Suppressor macrophage treated with lipopolysaccharide for 4 hours (primary cell): ENCODE data around the gene SLC6A5.

Experiments used
- DNase-seq: peaks from one replicate; pipeline ENCODE4 v3.0.0-alpha.2; 2020

The SLC6A5 gene

DNA sequence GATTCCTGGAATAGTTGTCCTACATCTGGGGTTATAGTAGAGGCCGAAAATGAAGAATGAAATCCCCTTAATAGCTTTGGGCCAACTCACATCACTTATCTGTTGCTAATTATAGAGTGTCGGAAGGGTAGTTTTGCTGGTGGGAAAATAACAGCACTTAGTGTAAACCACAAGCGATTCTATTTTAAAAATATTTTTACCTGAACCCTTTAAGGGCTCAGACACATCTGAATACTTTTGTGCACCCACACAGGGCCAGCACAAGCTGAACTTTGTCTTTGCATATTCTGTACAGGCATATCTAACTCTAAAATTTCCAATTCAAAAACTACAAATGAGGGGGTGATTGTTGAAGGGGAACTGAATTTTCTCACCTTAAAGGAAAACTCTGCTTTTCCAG lies 27.6 kb downstream of the SLC6A5 start:
- no peak for DNase-seq

DNA sequence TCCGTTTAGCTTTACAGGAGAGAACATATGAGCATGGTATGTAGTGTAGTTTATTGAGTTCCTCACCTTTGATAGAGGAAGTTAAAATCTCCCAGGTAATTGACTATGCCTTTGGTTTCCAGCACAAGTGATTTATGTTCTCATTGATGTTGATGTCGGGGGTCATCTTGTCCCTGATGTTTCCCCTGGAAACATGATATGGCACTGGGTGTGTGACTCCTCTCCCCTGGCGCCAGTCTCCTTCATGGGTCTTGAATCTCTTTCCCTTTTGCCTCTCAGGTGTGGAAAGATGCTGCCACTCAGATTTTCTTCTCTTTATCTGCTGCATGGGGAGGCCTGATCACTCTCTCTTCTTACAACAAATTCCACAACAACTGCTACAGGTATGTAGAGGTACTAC lies 28.3 kb downstream of the SLC6A5 start:
- DNase-seq: no peak

DNA sequence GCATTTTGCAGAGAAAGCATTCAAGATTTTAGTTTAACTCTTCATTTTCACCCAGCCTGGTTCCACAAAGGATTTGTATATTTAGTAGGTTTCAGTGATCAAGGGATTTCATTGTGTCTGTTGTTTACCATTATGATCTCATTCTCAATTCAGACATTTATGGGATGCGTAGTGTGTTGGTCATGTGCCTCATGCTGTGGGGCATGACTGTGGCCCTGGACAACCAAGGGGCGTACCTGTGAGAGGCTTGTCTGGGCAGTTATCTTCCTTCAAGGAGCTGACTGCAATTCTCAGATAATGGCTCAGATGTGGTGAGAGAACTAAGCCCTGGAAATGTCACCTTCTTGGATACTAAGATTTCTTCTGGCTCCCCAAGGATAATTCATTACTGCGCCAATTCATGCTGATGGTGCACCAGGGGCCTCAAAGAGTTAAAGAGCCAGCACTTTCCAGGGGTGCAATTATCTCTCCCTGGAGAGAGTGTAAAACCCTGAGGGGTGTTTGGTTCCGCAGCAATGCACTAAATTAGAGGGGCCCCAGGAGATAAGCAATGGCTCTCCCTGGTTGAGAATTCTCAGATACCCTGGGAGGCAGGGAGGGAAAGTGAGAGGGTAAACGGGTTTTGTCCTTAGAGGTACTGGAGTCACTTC lies 32.2 kb downstream of the SLC6A5 start:
- DNase-seq: no peak

DNA sequence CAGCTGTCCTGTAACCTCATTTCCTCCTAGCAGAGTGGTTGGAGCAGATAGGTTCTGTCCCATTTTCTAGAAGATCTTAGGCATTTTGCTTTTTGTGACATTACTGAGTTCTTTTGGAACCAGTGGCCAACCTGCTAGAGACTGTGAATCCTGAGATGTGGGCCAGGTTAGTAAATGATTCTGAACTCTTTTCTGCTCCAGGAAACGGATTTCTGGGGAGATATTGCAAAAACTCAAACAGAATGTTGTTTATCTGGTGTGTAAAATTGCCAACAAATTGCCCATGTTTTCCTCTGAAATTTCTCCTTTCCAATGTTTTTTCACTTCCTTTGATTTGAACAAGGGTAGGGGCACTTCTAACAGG lies 32.7 kb downstream of the SLC6A5 start:
- no peak for DNase-seq

DNA sequence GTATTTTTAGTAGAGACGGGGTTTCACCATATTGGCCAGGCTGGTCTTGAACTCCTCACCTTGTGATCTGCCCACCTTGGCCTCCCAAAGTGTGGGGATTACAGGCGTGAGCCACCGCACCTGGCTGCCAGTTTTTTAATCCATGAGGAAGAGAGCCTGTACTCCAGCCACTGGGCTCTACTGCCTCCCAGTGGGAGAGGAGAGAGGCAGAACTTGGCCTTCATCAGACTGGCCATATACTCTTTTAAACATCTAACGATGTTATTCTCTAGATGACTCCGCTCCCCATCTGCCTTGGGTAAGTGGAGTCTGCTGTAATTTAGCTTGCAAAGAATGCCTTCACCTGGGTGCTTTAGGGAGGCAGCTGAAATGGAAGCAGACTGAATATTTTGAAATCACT lies 34.6 kb downstream of the SLC6A5 start:
- DNase-seq: no peak

DNA sequence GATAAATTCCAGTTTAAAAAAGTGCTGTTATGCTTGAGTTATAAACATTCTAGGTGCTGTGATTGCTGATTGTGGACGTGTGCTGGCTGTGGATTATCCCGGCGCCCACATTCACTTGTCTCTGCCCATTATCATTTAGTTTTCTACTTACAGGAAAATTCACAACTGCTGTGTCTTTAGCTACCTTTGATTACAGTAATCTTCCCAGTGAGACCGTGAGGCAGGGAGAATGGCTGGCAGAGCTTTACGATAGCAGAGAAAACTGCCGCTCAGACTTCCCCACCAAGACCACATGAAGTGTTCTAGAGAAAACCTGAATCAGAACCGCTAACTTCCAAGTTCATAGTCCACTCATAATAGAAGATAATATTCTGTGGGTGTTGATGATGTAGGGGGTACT lies 35.4 kb downstream of the SLC6A5 start:
- no peak for DNase-seq

DNA sequence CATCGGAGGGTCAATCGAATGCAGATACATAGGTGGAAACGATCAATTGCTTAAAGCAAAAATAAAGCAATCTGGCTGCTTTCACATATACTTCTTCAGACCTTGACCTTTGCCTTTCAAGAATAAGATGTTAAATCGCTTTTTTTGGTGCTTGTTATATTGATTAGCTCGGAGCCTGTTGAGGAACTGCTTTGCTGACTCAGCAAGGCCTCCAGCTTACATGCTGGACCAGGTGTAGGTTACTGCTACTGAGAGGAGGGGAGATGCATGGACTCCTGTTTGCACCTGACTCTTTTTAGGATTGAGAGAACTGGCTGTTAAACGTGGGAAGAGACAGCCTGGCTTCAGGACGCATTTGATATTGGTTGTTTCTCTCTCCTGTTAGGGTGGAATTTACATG lies 38.7 kb downstream of the SLC6A5 start:
- no peak for DNase-seq

DNA sequence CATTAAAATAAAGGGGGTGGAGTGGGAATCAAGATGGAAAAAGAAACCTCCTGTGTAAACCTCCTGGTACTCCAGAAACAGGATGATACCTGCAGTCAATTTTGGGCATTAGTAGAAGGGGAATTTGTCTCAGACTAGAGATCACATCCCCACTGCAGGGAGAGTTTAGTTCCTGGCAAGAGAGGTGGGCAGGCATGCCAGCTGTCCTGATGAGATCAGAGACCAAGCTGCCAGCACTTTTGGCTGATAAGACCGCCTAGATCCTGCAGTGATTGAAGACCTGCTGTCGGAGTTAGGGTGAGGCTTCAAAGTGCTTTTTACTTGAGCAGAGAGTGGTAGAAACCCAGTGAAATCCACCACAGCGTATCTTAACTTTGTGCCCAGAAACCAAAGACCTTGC lies 40.3 kb downstream of the SLC6A5 start:
- DNase-seq: no peak

DNA sequence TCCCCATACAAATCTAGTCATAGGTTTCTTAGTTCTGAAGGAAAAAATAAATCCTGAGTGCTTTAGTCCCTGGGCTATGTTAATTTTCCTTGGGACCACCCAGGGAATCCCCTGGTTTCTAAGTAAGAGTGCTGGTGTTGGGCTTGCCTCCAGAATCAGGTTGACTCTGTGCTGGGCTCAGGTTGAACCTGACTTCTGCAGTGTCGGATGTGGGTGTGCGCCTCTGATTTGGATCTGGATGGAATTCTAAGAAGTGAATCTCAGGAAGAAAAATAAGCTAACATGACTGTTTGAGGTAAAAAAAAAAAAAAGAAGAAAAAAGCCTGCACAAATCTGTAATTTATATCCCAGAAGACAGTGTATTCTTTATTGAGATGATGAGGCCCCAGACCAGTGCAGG lies 41.0 kb downstream of the SLC6A5 start:
- DNase-seq: no peak

DNA sequence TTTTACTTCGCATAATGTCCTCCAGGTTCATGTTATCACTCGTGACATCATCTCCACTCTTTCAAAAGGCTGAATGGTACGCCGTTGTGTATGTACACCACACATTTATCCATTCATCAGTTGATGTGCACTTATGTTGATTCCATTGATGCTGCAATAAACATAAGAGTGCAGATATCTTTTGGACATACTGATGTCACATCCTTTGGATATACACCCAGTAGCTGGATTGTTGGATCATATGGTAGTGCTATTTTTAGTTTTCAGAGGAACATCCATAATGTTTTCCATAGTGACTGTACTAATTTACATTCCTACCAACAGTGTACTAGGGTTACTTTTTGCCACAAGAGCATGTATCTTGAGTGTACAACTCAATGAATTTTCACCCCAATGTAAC lies 45.0 kb downstream of the SLC6A5 start:
- no peak for DNase-seq

DNA sequence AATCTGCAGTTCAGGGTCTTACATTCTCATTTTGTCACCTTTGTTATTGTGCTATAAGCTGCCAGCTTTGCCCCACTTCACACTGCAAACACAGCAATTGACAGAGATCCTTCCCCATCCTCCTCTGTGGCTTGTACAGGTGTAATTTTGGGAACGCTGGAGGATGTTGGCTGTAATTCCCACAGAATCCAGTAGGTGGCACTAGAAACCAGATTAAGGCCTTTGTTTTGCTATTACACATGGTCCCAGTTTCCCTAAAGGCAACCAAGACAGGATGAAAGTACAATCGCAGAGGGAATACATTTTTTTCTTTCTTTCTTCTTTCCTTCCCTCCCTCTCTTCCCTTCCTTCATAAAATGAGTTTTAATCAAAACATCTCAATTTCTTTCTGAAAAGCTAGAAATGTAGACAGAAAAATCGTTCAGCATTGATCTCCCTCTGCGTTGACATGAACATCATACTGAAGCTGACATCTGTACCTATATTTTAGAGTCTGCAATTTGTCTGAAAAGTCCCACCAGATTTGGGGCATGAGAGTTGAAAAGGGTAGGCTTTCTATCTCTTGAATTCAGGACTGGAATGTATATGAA lies 48.7 kb downstream of the SLC6A5 start:
- DNase-seq: peak; percentile 55

DNA sequence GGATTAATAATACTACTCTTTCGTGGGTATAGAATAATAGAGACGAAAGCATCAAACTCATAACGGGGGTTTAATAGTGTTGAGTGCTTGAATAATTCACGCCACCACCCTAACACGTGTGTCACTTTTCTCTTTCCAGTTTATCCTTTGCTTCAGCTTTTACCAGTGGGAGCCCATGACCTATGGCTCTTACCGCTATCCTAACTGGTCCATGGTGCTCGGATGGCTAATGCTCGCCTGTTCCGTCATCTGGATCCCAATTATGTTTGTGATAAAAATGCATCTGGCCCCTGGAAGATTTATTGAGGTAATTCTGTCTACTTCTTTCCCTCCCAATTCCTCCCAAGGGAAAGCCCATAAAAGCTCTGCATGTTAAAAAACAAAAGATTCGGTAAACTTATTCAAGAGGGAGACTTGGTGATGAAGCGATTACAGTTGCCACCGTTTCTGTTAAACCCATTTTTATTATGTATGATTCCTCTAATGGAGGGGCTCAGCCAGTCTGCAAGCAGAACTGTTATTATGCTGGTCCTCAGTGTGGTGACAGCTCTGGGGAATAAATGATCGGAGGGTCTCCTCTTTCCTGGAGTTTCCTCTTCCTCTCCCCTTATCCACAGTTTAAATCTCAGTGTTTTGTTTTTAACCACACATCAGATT lies 52.9 kb downstream of the SLC6A5 start:
- no peak for DNase-seq

DNA sequence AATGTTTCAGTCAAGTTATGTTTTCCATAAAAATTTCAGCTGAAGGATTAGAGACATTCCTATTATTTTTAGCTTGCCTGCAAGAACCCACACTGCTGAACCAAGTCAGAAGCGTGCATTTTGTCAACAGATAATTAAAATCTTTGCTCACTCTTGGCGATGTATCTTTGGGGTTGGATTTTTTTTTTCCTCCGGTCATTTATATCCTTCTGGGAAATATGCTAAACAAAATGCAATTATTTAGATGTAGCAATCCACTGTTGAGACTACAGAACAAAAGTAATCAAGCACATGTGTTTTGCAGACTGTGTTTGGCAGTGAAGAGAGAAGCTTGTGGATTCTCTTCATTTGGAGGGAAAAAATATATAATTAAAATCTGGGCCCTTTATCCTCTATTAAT lies 54.6 kb downstream of the SLC6A5 start:
- no peak for DNase-seq

DNA sequence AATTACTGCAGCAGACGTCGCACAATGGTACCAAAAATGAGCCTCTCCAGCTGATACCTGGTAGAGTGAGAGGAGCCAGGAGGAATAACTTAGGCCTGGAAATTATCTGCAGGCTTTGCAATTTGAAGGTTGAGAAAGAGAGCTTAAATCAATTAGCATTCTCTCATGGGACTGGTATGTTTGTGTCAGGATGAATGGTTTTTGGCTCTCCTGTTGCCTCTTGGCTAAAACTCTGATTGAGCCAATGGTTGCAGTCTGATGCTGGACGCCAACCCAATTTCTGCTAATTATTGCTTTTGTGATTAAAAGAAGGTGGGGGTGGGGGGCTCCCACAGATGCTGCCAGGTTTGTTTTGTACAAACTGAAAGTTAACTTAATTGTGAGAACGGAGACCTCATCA lies 57.5 kb downstream of the SLC6A5 start:
- no peak for DNase-seq

DNA sequence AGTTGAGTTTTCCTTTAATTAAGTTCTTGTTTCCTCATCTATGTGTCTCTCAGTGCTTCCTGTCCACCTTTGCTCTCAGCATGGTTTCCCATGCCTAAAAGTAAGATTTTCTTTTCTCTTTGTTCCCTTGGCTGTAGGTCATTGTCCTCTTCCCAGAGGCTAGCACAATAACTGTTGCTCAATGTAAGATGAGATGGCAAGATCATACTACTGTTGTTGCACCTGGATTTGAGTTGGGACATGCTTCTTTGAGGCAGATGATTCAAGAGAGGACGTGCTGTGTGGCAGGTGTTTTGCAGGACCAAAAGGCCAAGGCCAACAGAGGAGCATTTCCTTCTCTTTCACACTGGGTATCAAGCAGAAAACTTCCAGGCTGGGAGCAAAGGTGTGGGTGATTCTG lies 58.7 kb downstream of the SLC6A5 start:
- DNase-seq: no peak

DNA sequence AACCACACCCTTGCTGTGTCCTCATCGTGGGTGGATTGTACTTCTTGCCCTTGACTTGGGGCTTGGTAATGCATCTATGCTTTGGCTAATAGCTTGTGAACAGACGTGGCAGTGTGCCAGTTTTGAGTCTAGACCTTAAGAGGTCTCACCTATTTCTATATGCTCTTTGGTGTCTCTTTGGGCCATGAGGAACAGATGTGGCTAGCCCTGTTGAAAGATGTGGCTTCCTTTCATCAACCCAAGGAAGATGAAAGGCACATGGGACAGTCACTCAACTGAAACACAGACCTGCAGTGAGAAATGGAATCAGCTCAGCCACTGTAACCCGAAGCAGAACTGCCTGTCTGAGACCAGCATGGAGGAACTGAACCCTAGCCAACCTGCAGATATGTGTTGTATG lies 62.0 kb downstream of the SLC6A5 start:
- DNase-seq: no peak

DNA sequence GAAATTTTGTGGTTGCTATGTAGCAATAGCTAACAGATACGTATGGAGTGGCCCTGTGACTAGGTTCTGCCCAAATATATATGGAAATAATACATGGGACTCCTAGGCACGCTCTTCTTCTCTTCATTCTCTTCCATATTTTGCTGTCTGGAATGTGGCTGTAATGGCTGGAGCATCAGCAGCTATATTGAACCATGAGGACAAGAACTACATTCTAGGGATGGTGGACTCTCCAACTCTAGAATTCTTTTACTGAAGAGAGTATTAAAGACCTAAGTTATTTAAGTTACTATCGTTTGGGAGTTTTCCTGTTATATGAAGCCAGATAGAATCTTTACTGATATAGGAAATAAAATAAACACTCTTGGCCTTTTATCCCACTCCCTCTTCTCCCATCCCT lies 62.4 kb downstream of the SLC6A5 start:
- no peak for DNase-seq

DNA sequence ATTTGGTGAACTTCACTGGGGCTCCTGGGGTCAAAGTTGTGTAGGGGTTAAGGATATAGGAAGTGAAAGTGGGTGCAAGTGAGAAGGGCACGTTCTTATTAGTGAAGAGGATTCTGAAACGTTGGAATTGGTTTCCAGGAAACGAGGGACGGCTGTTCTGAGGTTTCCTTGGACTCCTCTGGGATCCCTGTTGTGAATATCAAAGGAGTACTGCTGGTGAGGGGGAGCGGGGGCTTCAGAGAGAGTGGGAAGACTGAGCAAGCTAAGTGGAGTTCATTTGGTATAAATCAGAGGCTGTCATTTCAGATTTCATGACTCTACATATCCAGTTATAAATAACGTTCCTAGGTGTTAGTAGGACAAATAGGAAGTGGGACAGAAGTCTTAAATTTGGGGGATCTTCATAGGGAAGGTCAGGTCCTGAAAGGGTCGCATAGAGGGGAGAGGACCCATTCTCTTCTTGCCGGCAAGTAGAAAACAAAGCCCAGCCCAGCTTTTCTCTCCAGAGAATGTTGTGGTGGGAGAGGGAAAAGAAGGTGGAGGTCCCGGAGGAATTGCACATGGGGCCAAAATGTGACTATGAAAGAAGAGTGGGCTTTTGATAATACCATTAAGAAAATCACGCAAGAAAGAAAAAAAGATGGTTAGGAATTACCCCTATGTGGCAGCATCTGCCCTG lies 68.9 kb downstream of the SLC6A5 start:
- DNase-seq: no peak

DNA sequence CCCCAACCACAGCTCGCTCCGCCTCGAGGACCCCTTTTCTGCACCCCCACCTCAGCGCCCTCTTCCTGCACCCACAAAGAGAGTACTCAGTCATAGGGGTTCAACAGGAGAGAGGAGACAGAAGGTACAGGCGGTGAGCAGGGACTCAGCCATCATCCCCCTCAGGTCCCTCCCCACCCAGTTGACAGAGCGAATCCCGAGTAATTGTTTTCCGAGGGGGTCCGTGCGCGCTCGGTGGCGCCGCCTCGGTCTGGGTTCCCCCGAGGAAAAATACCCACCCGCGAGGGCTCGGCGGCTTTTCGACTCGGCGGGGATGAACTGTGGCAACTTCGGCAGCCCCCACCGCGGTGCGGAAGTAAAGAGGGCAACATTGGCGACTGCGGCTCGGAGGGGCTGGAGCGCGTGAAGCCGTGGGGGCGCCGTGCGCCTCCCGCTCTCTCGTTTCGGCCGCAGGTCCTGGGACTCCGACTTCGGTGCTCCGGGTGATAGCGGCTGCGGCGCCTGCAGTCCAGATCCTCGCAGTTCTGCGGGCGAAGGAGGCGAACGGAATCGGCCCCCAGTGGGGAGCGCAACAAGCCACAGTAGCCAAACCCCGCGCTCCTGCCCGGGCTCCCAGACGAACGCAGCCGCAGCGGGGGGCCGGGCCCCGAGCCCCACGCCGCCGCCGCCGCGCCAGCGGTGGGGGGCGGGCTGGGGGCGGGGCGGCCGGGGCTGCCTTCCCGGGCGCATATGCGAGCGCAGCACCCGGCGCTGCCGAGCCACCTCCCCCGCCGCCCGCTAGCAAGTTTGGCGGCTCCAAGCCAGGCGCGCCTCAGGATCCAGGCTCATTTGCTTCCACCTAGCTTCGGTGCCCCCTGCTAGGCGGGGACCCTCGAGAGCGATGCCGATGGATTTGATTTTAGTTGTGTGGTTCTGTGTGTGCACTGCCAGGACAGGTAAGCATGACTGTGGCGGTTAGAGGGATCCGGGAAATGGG lies 69.7 kb downstream of the SLC6A5 start, which contains the start of gene NELL1:
Gene NELL1 (plus strand): TSS at position 743 of the 976 bp plus-strand sequence.
- no peak for DNase-seq

DNA sequence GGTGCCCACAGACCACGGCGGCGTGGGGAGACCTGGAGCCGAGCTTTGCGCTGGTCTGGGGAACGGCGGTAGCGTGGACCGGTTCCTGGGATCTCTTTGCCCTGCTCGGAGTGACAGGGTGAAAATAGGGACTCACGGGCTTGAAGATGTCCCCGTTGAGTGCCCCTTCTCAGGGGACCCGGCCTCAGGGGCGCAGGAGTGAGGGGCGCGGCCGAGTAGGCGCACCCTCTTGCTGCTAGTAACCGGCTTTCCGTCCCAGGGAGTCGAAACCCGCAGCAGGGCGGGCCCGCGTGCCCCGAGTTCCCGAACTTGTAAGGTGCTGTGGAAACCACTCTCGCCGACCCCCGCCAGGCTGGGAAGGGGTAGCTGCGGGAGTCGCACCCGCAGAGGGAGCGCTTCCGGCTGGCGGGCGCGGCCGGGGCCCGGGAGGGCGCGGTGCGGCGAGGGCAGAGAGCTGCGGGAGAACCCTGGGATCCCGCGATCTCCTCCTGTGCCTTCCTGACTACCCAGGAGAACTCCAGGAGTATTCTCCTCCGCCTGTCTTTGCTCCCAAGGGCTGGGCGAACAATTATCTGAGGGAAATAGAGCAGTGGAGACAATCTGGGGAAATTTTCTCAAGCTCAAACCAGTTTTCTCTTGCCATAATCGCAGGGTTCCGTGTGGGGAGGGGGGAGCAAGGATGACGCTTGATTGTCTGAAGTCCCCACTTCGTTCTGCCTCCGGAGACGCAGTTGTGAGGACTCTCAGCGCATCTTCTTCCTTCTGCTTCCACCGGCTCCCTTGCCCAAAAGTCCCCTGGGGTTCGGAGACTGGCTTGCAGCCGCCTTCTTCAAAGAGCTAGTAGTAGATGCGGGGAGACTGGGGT lies 70.6 kb downstream of the SLC6A5 start:
- DNase-seq: no peak

DNA sequence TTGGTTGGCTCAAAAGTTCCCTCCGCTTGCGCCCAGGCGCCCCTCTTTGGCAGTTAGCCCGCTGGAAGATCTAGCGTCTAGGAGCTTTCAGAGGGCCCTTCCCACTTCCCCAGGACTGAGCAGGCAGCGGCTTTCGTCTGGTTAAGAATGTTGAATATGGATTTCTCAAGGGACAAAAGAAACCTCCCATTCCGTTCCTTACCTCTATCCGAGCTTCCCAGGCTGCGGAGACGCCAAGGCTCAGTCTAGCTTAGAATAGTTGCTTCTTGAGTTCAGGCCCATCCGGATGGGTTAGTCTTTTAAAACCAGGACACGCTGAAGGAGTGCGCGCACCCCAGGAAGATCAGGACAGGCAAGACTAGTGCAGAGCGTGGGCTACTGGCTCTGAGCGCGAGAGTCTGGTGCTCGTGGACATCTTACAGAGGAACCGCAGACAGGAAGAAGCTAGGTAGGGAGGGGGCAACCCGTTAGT lies 71.6 kb downstream of the SLC6A5 start:
- no peak for DNase-seq
